Panc1 (cell line): ENCODE measurements around the gene CD58. TPM values are rescaled to one million over a fixed set of nuclear protein-coding genes. Genes with fewer than 3 reads are reported as not detected.

ENCODE experiments used
- ATAC-seq: fragments of 200-7000 bp; cut with Tn5 transposase; 2 replicates; pipeline ENCODE4 v1.9.1; 2020; ENCODE audit warnings: mild to moderate bottlenecking, moderate library complexity
- BruUV-seq: library from RNA; stranded (reverse); fragments of 400-500 nt; replicated peaks from 2 replicates; lab custom pipeline; 2021; lab: Mats Ljungman, UMichigan
- CTCF ChIA-PET: fragments of 300-600 bp; sonication (Branson Sonifier 250); formaldehyde crosslinking; loops from one replicate; lab custom pipeline; 2022; ENCODE audit warnings: antibody characterized with exemption; lab: Charles Lee
- POLR2A ChIA-PET: fragments of 300-600 bp; sonication (Branson Sonifier 250); formaldehyde crosslinking; loops from one replicate; lab custom pipeline; 2022; ENCODE audit warnings: antibody characterized with exemption; lab: Charles Lee
- DNase-seq: peaks from one replicate; pipeline ENCODE4 v3.0.0-alpha.2; 2010; ENCODE audit warnings: low read depth, low spot score
- H3K27ac ChIP-seq: 2 replicates; pipeline ENCODE4 v1.5.1; 2011; ENCODE audit warnings: mild to moderate bottlenecking, low read length, inconsistent platforms
- H3K27me3 ChIP-seq: fragments of 200-500 bp; sonication (Bioruptor generic); 2 replicates; pipeline ENCODE4 v1.6.0; 2014; ENCODE audit warnings: low read length, inconsistent platforms; ENCODE audit not compliant: control insufficient read depth, insufficient read depth
- H3K36me3 ChIP-seq: fragments of 200-500 bp; sonication (Bioruptor generic); 2 replicates; pipeline ENCODE4 v1.5.1; 2014; ENCODE audit warnings: inconsistent platforms, mild to moderate bottlenecking, low read length, moderate library complexity; ENCODE audit not compliant: control insufficient read depth, insufficient read depth
- H3K4me1 ChIP-seq: 2 replicates; pipeline ENCODE4 v1.5.1; 2011; ENCODE audit warnings: inconsistent platforms, mild to moderate bottlenecking, low read length, moderate library complexity; ENCODE audit not compliant: control insufficient read depth, insufficient read depth
- H3K4me3 ChIP-seq, 2 experiments: 2 replicates each; pipeline ENCODE4 v1.5.1; 2011 to 2012; ENCODE audit warnings: low read depth in 2 of 2, low read length in 2 of 2, mild to moderate bottlenecking in 2 of 2, inconsistent platforms in 1 of 2, moderate library complexity in 1 of 2
- H3K9me3 ChIP-seq: fragments of 200-500 bp; sonication (Bioruptor generic); 2 replicates; pipeline ENCODE4 v1.5.1; 2014; ENCODE audit warnings: low read depth, mild to moderate bottlenecking, inconsistent platforms, low read length, moderate library complexity; ENCODE audit not compliant: control insufficient read depth, insufficient read depth
- POLR2AphosphoS5 ChIP-seq: IDR thresholded peaks from 2 replicates; pipeline ENCODE4 v1.6.1; 2012; ENCODE audit warnings: mild to moderate bottlenecking, low read depth, low read length, moderate library complexity
- SIN3A ChIP-seq: IDR thresholded peaks from 2 replicates; pipeline ENCODE4 v1.6.1; 2012; ENCODE audit warnings: low read depth, mild to moderate bottlenecking, low read length, moderate library complexity, borderline replicate concordance; ENCODE audit not compliant: insufficient read depth
- TCF7L2 ChIP-seq: IDR thresholded peaks from 2 replicates; pipeline ENCODE4 v1.6.1; 2011; ENCODE audit warnings: mild to moderate bottlenecking, low read depth, low read length, inconsistent platforms
- in situ Hi-C: cut with HindIII; loops from 2 replicates; pipeline ENCODE4 v1.10.0; 2016; ENCODE audit warnings: low sequenced_read_pairs, low pct_unique_long_range_greater_than_20kb
- intact Hi-C: fragments of 100-400 bp; cut with micrococcal nuclease; formaldehyde crosslinking; loops from one replicate; pipeline ENCODE4 v1.10.0; 2022; ENCODE audit not compliant: unreplicated experiment
- total RNA-seq: library from RNA; stranded (reverse); gene quantifications from one replicate; pipeline ENCODE4 v1.2.1, GENCODE V29; 2021; ENCODE audit not compliant: unreplicated experiment
- TF ChIP-seq, protein P1 (sequence below): fragments of 450-650 bp; IDR thresholded peaks from 2 replicates; pipeline ENCODE4 v1.5.1; 2017; ENCODE audit warnings: mild to moderate bottlenecking
- TF ChIP-seq, protein P2 (sequence below), 2 experiments: IDR thresholded peaks; 2 replicates each; pipeline ENCODE4 v1.6.1; 2011 to 2012; ENCODE audit warnings: low read depth in 2 of 2, control low read depth in 1 of 2, low read length in 1 of 2, mild to moderate bottlenecking in 1 of 2, moderate library complexity in 1 of 2; ENCODE audit not compliant: insufficient read depth in 1 of 2

Gene CD58
- total RNA-seq, 1 experiment from 2014 or later: 12.6 TPM

DNA sequence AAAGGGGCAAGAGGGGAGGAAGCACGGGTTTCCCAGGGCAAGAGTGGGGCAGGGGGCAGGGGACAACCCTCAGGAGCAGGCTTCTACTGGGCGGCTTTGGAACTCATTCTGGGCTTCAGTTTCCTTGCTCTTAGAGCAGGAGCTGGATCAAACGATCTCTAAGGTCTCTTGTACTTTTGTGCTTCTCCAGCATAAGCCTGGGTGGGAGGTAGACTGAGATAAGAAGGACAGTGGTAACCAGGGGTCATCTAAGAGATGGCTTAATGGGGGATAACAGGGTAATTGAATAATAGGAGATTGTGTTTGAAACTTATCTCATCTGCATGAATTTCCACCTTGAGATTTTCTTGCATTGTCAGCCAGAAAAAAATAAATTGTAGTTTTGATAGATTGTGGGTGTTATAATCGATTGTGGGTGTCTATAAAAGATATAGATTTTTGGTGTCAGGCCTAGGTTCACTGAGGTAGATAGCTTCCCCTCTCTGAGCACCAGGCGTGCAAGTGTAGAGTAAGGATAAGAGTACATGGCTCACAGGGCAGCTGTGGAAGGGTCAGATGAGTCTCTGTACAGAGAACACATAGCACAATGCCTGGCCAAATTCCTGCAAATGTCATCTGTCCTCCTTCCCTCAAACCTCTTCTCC, 68.0 kb downstream of the CD58 start:
- Histone ChIP-seq H3K36me3 (no peaks in the 10 kb centered on the region), H3K27ac (no peak overlapping the region), H3K4me1 (no peaks in the 10 kb centered on the region), H3K9me3 (no peaks in the 10 kb centered on the region), H3K4me3 (no peak overlapping the region), H3K27me3 (no peaks in the 10 kb centered on the region)
- intact Hi-C loops (no loop called here), in situ Hi-C loops (no loop called here)
- ChIA-PET CTCF (interaction anchor here (0.7 to 1.0 kb wide), 2 partner anchors 363 to 364 kb away, joined by 3 read pairs; no protein-coding TSS in a partner anchor), POLR2A (no interaction called here)
- BruUV-seq: no TSS peak
- no peak for ATAC-seq
- DNase-seq: no peak
- TF ChIP-seq POLR2AphosphoS5 (no peak), TCF7L2 (no peak), SIN3A (no peak)
- TF ChIP-seq, protein P1, sequence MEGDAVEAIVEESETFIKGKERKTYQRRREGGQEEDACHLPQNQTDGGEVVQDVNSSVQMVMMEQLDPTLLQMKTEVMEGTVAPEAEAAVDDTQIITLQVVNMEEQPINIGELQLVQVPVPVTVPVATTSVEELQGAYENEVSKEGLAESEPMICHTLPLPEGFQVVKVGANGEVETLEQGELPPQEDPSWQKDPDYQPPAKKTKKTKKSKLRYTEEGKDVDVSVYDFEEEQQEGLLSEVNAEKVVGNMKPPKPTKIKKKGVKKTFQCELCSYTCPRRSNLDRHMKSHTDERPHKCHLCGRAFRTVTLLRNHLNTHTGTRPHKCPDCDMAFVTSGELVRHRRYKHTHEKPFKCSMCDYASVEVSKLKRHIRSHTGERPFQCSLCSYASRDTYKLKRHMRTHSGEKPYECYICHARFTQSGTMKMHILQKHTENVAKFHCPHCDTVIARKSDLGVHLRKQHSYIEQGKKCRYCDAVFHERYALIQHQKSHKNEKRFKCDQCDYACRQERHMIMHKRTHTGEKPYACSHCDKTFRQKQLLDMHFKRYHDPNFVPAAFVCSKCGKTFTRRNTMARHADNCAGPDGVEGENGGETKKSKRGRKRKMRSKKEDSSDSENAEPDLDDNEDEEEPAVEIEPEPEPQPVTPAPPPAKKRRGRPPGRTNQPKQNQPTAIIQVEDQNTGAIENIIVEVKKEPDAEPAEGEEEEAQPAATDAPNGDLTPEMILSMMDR: no peak
- TF ChIP-seq, protein P2, sequence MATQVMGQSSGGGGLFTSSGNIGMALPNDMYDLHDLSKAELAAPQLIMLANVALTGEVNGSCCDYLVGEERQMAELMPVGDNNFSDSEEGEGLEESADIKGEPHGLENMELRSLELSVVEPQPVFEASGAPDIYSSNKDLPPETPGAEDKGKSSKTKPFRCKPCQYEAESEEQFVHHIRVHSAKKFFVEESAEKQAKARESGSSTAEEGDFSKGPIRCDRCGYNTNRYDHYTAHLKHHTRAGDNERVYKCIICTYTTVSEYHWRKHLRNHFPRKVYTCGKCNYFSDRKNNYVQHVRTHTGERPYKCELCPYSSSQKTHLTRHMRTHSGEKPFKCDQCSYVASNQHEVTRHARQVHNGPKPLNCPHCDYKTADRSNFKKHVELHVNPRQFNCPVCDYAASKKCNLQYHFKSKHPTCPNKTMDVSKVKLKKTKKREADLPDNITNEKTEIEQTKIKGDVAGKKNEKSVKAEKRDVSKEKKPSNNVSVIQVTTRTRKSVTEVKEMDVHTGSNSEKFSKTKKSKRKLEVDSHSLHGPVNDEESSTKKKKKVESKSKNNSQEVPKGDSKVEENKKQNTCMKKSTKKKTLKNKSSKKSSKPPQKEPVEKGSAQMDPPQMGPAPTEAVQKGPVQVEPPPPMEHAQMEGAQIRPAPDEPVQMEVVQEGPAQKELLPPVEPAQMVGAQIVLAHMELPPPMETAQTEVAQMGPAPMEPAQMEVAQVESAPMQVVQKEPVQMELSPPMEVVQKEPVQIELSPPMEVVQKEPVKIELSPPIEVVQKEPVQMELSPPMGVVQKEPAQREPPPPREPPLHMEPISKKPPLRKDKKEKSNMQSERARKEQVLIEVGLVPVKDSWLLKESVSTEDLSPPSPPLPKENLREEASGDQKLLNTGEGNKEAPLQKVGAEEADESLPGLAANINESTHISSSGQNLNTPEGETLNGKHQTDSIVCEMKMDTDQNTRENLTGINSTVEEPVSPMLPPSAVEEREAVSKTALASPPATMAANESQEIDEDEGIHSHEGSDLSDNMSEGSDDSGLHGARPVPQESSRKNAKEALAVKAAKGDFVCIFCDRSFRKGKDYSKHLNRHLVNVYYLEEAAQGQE (IDR thresholded peaks at IDR 0.05; ENCODE audit: insufficient read depth in 1 of 2, low read depth in 2 of 2, low read length in 1 of 2): no peak

DNA sequence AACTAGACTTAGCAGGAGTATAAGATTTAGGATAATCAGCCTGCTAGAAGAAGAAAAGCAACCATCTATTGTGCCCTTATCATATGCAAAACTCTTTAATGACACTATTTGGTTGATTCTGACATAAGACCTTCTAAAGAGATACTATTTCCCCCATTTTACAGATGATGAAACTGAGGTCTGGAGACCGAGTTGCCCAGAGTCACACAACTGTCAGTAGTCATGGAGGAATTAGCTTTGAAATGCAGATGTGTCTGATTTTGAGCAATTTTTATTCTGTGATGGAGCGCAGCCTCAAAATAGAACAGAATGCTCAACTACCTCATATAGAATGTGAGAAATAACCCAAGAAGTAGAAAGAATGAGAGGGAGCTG, 69.0 kb downstream of the CD58 start:
- TF ChIP-seq, protein P2 (IDR thresholded peaks at IDR 0.05; ENCODE audit: insufficient read depth in 1 of 2, low read depth in 2 of 2, low read length in 1 of 2): no peak
- TF ChIP-seq TCF7L2 (no peak), SIN3A (no peak), POLR2AphosphoS5 (no peak)
- TF ChIP-seq, protein P1: no peak
- no peak overlapping the region for H3K27ac ChIP-seq
- no TSS peak for BruUV-seq
- ATAC-seq (no peak), DNase-seq (no peak)
- no peak overlapping the region for H3K4me3 ChIP-seq
- H3K27me3 ChIP-seq: no peaks in the 10 kb centered on the region
- H3K4me1 ChIP-seq: no peaks in the 10 kb centered on the region
- no peaks in the 10 kb centered on the region for H3K36me3 ChIP-seq
- intact Hi-C loops (no loop called here), in situ Hi-C loops (no loop called here)
- POLR2A ChIA-PET: no interaction called here
- H3K9me3 ChIP-seq: no peaks in the 10 kb centered on the region
- CTCF ChIA-PET: interaction anchor here (1.0 kb wide), 1 partner anchor 363 kb away, joined by 3 read pairs; no protein-coding TSS in a partner anchor
